ENCODE results near the gene EEF1AKMT3. TPM values are rescaled to one million over a fixed set of nuclear protein-coding genes. Genes with fewer than 3 reads are reported as not detected.

Gene EEF1AKMT3
- total RNA-seq, 2 donors from 2014 or later: 3.4 to 4.8 TPM

DNA sequence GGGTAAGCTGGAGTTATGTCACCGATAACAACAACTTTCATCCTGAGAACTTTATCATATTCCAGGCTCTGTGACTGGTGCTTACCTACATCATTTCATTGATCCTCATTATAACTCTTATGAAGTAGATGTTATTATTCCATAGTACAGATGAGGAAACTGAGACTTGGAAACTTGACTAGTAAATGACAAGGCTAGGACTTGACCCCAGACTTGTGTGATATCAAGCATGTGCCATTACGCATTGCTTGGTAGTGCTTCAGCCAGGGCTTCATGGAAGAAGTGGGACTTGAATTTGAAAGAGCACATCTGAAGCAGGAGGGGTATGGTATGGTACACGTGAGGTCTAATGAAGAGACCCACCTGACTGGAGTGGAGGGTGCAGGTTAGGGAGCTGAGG, 34.3 kb downstream of the EEF1AKMT3 start:
- no peak overlapping the region for H3K27ac ChIP-seq
- no peaks in the 10 kb centered on the region for H3K9me3 ChIP-seq
- no peaks in the 10 kb centered on the region for H3K4me1 ChIP-seq
- H3K36me3 ChIP-seq: peaks cover 7% of the 10 kb centered on the region
- TF ChIP-seq, protein P1, sequence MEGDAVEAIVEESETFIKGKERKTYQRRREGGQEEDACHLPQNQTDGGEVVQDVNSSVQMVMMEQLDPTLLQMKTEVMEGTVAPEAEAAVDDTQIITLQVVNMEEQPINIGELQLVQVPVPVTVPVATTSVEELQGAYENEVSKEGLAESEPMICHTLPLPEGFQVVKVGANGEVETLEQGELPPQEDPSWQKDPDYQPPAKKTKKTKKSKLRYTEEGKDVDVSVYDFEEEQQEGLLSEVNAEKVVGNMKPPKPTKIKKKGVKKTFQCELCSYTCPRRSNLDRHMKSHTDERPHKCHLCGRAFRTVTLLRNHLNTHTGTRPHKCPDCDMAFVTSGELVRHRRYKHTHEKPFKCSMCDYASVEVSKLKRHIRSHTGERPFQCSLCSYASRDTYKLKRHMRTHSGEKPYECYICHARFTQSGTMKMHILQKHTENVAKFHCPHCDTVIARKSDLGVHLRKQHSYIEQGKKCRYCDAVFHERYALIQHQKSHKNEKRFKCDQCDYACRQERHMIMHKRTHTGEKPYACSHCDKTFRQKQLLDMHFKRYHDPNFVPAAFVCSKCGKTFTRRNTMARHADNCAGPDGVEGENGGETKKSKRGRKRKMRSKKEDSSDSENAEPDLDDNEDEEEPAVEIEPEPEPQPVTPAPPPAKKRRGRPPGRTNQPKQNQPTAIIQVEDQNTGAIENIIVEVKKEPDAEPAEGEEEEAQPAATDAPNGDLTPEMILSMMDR (IDR thresholded peaks at IDR 0.05): no peak
- no peak for DNase-seq
- intact Hi-C loops (cut with DNase I): no loop called here
- no peak overlapping the region for H3K9ac ChIP-seq (ENCODE audit: low read depth in 2 of 2, low read length in 2 of 2)
- no peaks in the 10 kb centered on the region for H3K27me3 ChIP-seq
- no peak overlapping the region for H3K4me3 ChIP-seq

DNA sequence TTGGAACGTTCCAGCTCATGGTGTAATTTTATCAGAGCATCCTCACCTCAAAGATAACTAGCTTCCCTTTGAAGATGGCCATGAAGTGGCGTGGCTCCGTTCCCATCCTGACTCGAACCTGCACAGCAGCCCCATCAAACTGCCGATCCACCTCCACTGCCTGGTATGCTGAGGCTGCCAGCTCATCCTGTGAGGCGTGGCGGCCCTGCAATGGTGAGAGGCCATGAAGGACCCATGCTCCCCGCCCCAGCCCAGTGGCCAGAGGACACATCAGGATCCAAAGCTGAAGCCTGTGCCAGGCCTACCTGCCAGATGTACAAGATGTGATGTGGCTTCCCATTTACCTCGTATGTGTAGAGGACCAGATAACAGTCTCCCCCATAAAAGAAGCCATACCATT, 34.9 kb downstream of the EEF1AKMT3 start:
- no peaks in the 10 kb centered on the region for H3K27me3 ChIP-seq
- DNase-seq: no peak
- no peak overlapping the region for H3K4me3 ChIP-seq
- H3K36me3 ChIP-seq: peaks cover 3% of the 10 kb centered on the region
- H3K27ac ChIP-seq: no peak overlapping the region
- intact Hi-C loops (cut with DNase I): no loop called here
- TF ChIP-seq, protein P1 (IDR thresholded peaks at IDR 0.05): no peak
- no peak overlapping the region for H3K9ac ChIP-seq (ENCODE audit: low read depth in 2 of 2, low read length in 2 of 2)
- no peaks in the 10 kb centered on the region for H3K9me3 ChIP-seq
- H3K4me1 ChIP-seq: no peaks in the 10 kb centered on the region

DNA sequence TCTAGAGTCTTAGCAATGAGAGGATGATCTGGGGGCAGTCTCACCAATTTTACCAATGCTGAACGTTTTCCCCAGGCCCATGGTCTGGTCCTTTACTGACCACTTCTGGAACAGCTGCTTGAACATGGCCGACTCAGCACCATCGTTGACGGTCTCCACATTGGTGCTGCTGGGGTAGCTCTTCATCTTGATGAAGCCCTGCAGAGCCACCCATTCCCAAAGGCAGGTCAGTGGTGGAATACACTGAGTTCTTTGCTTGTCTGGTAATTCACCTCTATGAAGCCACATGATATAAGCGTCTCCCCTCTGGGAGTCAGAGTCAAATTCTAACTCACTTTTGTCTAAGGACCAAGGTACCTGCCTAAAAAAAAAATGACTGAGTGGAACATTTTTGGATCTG, 35.9 kb downstream of the EEF1AKMT3 start:
- intact Hi-C loops (cut with DNase I): no loop called here
- TF ChIP-seq, protein P1 (IDR thresholded peaks at IDR 0.05): no peak
- H3K27ac ChIP-seq: no peak overlapping the region
- no peak overlapping the region for H3K9ac ChIP-seq (ENCODE audit: low read depth in 2 of 2, low read length in 2 of 2)
- no peak for DNase-seq
- no peak overlapping the region for H3K4me3 ChIP-seq
- H3K27me3 ChIP-seq: no peaks in the 10 kb centered on the region
- no peaks in the 10 kb centered on the region for H3K9me3 ChIP-seq
- H3K4me1 ChIP-seq: no peaks in the 10 kb centered on the region
- H3K36me3 ChIP-seq: no peaks in the 10 kb centered on the region

DNA sequence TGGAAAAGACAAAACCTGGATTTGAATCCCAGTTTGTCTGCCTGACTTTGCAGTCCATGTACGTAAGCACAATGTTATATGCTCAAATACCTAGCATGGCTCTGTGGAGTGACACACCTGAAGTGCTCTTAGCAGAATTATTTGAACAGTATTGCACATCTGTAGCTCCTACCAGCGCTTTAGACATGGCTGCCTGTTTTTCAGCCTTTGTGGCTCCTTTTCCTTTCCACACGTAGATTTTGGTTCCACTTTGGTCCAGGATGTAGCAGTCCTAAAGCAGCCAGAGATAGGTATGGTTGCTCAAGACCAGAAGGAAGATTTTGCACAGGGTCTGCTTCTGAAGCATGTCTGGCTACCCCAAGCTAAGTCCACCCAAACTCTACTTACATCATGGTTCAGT, 37.0 kb downstream of the EEF1AKMT3 start:
- DNase-seq: no peak
- Histone ChIP-seq H3K4me3 (no peak overlapping the region), H3K9me3 (no peaks in the 10 kb centered on the region), H3K4me1 (no peaks in the 10 kb centered on the region), H3K36me3 (no peaks in the 10 kb centered on the region), H3K27ac (no peak overlapping the region), H3K27me3 (no peaks in the 10 kb centered on the region), H3K9ac (ENCODE audit: low read depth in 2 of 2, low read length in 2 of 2) (no peak overlapping the region)
- intact Hi-C loops (cut with DNase I): no loop called here
- TF ChIP-seq, protein P1 (IDR thresholded peaks at IDR 0.05): no peak

DNA sequence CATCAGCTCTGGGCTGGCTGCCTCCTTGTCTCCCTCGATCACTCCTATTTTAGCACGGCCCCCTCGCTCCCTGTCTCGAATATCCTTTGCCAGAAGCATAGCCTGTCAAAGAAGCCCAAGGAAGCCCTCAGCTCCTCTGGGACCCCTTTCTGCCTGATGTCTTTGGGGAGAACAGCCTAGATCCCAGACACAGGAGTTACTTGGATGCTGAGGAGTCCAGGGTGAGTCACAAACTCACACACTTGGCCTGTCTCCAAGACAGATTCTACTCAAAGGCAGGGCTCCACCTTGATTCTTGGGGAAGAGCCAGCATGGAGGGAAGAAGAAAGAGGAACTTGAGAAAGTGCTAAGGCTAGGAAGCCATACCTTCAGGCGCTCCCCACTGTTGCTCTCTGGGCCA, 38.0 kb downstream of the EEF1AKMT3 start:
- H3K9me3 ChIP-seq: no peaks in the 10 kb centered on the region
- H3K4me1 ChIP-seq: no peaks in the 10 kb centered on the region
- H3K36me3 ChIP-seq: no peaks in the 10 kb centered on the region
- H3K4me3 ChIP-seq: no peak overlapping the region
- intact Hi-C loops (cut with DNase I): no loop called here
- no peak for DNase-seq
- H3K27me3 ChIP-seq: no peaks in the 10 kb centered on the region
- no peak overlapping the region for H3K27ac ChIP-seq
- no peak overlapping the region for H3K9ac ChIP-seq (ENCODE audit: low read depth in 2 of 2, low read length in 2 of 2)
- TF ChIP-seq, protein P1 (IDR thresholded peaks at IDR 0.05): no peak

All from colonic mucosa (tissue), 4 donors.